Osteocyte (in vitro differentiated cells): ENCODE measurements around the gene TUBD1. TPM values are rescaled to one million over a fixed set of nuclear protein-coding genes. Genes with fewer than 3 reads are reported as not detected.

Experiments
- DNase-seq: peaks from one replicate; pipeline ENCODE4 v3.0.0; 2021; ENCODE audit warnings: mixed read lengths; ENCODE audit not compliant: unreplicated experiment; ENCODE audit errors: extremely low spot score
- H3K27ac Mint-ChIP-seq: one replicate; pipeline ENCODE4 v1.8.0; 2021; ENCODE audit warnings: mild to moderate bottlenecking, mixed read lengths; ENCODE audit not compliant: unreplicated experiment
- H3K27me3 Mint-ChIP-seq: one replicate; pipeline ENCODE4 v1.8.0; 2021; ENCODE audit warnings: mixed read lengths; ENCODE audit not compliant: unreplicated experiment
- H3K36me3 Mint-ChIP-seq: one replicate; pipeline ENCODE4 v1.8.0; 2021; ENCODE audit warnings: mixed read lengths; ENCODE audit not compliant: unreplicated experiment
- H3K4me1 Mint-ChIP-seq: one replicate; pipeline ENCODE4 v1.8.0; 2021; ENCODE audit warnings: mixed read lengths; ENCODE audit not compliant: unreplicated experiment
- H3K4me3 Mint-ChIP-seq: one replicate; pipeline ENCODE4 v1.8.0; 2021; ENCODE audit warnings: mild to moderate bottlenecking, moderate library complexity, mixed read lengths; ENCODE audit not compliant: unreplicated experiment
- H3K9me3 Mint-ChIP-seq: one replicate; pipeline ENCODE4 v1.8.0; 2021; ENCODE audit warnings: mixed read lengths; ENCODE audit not compliant: unreplicated experiment
- CTCF ChIP-seq: fragments of 200-600 bp; sonication (generic); IDR thresholded peaks from 2 replicates; pipeline ENCODE4 v1.5.0; 2021; ENCODE audit warnings: antibody characterized with exemption, mild to moderate bottlenecking, moderate library complexity
- microRNA-seq: library from miRNA; unstranded; fragments of <30 nt; microRNA quantifications from one replicate; pipeline ENCODE4 v1.1.0, GENCODE V29; 2020; ENCODE audit not compliant: unreplicated experiment
- total RNA-seq: library from RNA; stranded (reverse); gene quantifications from 2 replicates; pipeline ENCODE4 v1.2.1, GENCODE V29; 2021

TUBD1 gene
- total RNA-seq, 1 donor from 2014 or later, result 6.9 TPM

DNA sequence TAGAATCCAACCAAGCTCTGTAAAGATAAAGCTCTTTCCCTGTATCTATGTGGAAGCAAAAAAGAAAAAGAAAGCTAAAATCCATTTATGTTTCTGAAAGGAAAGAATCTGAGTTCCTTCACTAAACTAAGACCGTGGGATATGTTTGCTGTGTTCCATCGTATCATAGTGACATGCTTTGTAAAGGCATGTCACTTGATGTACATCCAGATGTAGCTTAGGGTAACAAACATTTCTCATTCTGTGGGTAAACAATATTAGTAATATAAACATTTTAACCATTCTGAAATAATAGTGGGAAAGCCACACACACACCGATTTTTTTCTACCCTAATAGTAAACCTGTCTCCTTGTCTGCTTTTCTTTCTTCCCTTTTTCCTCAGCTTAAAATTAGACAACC is 78.1 kb downstream of the TUBD1 start:
- H3K27me3 Mint-ChIP-seq, result no peaks in the 10 kb centered on the region
- peaks cover 15% of the 10 kb centered on the region for H3K36me3 Mint-ChIP-seq
- no peak for TF ChIP-seq CTCF
- peak overlapping the region; percentile 84 for H3K27ac Mint-ChIP-seq
- H3K4me3 Mint-ChIP-seq, result no peak overlapping the region
- H3K9me3 Mint-ChIP-seq, result no peaks in the 10 kb centered on the region
- peaks cover 44% of the 10 kb centered on the region for H3K4me1 Mint-ChIP-seq
- DNase-seq, result no peak

DNA sequence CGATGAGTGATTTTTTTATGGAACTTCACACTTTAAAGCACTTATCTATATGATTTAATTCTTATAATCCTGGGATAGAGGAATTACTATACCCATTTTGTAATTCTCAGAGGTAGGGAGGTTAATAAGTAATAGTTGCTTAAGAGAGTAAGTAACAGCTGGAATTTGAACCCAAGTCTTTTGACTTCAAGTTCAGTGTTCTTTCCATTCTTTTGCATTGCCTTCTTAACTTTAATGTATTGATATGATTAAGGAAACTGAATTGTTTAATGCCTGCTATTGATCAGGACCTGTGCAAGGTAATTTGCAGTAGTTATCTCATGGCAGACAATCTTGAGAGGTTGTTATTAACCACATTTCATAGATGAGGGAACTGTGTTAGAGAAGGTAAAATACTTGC is 78.5 kb downstream of the TUBD1 start:
- no peak overlapping the region for H3K4me3 Mint-ChIP-seq
- H3K4me1 Mint-ChIP-seq, result peaks cover 45% of the 10 kb centered on the region
- no peaks in the 10 kb centered on the region for H3K9me3 Mint-ChIP-seq
- H3K27me3 Mint-ChIP-seq, result no peaks in the 10 kb centered on the region
- peak overlapping the region; percentile 47 for H3K27ac Mint-ChIP-seq
- no peak for TF ChIP-seq CTCF
- peaks cover 15% of the 10 kb centered on the region for H3K36me3 Mint-ChIP-seq
- DNase-seq, result no peak

DNA sequence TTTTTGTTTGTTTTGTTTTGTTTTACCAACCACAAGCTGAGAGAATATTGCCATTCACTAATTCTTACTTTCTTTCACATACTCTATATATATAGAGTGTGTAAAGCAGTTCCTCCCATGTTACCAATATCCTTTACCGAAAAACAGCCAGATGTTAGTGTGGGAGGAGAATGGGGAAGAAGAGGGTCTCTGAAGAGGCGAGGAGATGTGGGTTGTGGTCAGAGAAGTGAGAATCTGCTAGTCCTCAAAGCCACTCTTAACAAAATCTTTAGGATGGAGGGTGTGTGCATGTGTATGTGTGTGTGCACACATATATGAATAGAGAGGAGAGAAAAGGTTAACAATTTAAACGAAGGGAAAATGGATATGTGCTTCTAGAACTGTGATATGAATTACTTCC is 80.6 kb downstream of the TUBD1 start:
- Mint-ChIP-seq H3K4me3 (no peak overlapping the region), H3K36me3 (peaks cover 17% of the 10 kb centered on the region), H3K27ac (peak overlapping the region; percentile 74), H3K27me3 (no peaks in the 10 kb centered on the region), H3K9me3 (no peaks in the 10 kb centered on the region), H3K4me1 (peaks cover 53% of the 10 kb centered on the region)
- TF ChIP-seq CTCF, result no peak
- DNase-seq, result no peak

DNA sequence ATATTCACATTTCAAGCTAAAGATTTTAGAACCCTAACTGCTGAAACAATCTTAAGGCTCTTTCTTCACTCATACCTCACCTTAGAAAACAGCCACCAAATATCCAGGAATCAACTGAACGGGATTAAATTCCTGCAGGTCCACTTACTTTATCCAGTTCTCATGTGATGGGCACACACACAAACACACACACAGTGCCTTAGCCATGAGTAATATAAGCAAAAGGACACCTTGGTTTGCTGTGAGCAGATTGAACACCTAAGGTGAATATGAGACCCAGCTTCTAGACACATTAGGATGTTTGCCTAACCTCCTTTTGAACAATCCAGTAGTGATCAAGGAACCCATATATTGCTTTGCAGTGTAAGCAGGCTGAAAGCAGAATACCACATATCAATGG is 81.5 kb downstream of the TUBD1 start:
- Mint-ChIP-seq H3K4me3 (no peak overlapping the region), H3K4me1 (peaks cover 51% of the 10 kb centered on the region), H3K36me3 (peaks cover 17% of the 10 kb centered on the region), H3K27ac (peak overlapping the region; percentile 54), H3K9me3 (no peaks in the 10 kb centered on the region), H3K27me3 (no peaks in the 10 kb centered on the region)
- no peak for DNase-seq
- TF ChIP-seq CTCF, result no peak

GRCh38 chr17:59810894-59811153 is 81.9 kb downstream of the TUBD1 start:
- Mint-ChIP-seq H3K27ac (peak overlapping the region; percentile 54), H3K4me1 (peaks cover 47% of the 10 kb centered on the region), H3K36me3 (peaks cover 15% of the 10 kb centered on the region), H3K4me3 (no peak overlapping the region), H3K27me3 (no peaks in the 10 kb centered on the region), H3K9me3 (no peaks in the 10 kb centered on the region)
- TF ChIP-seq CTCF, result no peak
- DNase-seq, result no peak

Small RNA genes within 50 kb of the gene (microRNA-seq; reads per million reads assigned to microRNA genes)
- gene MIR21, result 434,145 reads per million, percentile 100 among the genes with 10 or more reads in this experiment

Other genes starting within 250 kb of the TUBD1 start
- gene PTRH2, start 185.5 kb downstream of the TUBD1 start, total RNA-seq, result 19.6 TPM in 2 replicates
- 364 and 468 TPM in 2 replicates for gene VMP1, start 185.3 kb downstream of the TUBD1 start, total RNA-seq
- 38.6 and 40.1 TPM in 2 replicates for gene RPS6KB1, start 178 bp upstream of the TUBD1 start, total RNA-seq
- gene RNFT1, start 71.8 kb upstream of the TUBD1 start, total RNA-seq, result 26.8 and 27.0 TPM in 2 replicates
- 25.9 and 26.2 TPM in 2 replicates for gene HEATR6, start 186.0 kb upstream of the TUBD1 start, total RNA-seq